ENCODE data around the gene CLCN7.

The CLCN7 gene

DNA sequence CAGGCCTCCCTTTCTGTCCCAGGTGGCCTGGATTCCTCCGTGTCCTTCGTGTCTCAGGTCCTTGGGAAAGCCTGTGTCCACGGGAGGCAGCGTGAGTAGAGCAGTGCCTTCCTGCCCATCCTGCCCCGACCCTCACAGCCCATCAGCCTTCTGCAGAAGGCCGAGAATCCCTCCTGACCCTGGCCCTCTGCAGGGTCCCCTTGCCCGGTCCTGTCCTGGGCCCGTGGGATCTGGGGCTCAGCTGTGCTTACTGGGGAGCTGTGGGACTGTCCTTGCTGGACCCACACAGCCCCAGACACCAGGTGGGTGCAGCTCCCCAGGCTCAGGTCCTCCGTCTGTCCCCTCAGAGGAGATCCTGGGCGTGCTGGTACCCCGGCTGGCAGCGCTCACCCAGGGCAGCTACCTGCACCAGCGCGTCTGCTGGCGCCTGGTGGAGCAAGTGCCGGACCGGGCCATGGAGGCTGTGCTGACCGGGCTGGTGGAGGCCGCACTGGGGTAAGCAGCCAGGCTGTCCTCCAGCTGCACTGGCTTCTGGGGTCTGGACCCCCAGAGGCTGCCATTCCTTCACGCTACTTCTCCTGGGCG, 22.3 kb upstream of the CLCN7 start:
- DNase-seq (ENCODE audit: low spot score), result no peak
- in situ Hi-C loops (cut with MboI; ENCODE audit: low pct_unique_long_range_greater_than_20kb, low sequenced_read_pairs, unreplicated experiment), result no loop called here
- TF ChIP-seq, protein P1, sequence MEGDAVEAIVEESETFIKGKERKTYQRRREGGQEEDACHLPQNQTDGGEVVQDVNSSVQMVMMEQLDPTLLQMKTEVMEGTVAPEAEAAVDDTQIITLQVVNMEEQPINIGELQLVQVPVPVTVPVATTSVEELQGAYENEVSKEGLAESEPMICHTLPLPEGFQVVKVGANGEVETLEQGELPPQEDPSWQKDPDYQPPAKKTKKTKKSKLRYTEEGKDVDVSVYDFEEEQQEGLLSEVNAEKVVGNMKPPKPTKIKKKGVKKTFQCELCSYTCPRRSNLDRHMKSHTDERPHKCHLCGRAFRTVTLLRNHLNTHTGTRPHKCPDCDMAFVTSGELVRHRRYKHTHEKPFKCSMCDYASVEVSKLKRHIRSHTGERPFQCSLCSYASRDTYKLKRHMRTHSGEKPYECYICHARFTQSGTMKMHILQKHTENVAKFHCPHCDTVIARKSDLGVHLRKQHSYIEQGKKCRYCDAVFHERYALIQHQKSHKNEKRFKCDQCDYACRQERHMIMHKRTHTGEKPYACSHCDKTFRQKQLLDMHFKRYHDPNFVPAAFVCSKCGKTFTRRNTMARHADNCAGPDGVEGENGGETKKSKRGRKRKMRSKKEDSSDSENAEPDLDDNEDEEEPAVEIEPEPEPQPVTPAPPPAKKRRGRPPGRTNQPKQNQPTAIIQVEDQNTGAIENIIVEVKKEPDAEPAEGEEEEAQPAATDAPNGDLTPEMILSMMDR (IDR thresholded peaks at IDR 0.05; ENCODE audit: extremely low read depth, insufficient read depth, missing control alignments), result no peak

DNA sequence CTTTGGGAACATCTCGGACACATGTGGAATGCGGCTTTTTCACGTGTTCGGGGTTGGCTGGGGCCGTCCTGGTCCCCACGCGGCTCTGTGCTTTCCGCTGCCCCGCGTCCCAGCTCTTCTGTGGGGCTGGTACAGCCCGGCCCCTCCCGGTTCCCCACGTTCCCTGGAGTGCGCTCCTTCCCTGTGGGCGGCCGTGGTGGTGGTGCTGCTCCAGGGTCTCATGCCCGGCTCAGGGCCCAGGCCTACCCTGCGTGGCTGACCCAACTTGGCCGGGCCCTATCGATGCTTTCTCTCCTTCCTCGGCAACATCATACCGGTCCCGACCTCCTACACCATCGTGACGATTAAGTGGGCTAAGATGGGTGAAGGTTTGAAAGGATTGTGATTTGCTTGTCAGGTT, 21.6 kb upstream of the CLCN7 start:
- in situ Hi-C loops (cut with MboI; ENCODE audit: low pct_unique_long_range_greater_than_20kb, low sequenced_read_pairs, unreplicated experiment), result no loop called here
- TF ChIP-seq, protein P1 (IDR thresholded peaks at IDR 0.05; ENCODE audit: extremely low read depth, insufficient read depth, missing control alignments), result no peak
- no peak for DNase-seq (ENCODE audit: low spot score)

DNA sequence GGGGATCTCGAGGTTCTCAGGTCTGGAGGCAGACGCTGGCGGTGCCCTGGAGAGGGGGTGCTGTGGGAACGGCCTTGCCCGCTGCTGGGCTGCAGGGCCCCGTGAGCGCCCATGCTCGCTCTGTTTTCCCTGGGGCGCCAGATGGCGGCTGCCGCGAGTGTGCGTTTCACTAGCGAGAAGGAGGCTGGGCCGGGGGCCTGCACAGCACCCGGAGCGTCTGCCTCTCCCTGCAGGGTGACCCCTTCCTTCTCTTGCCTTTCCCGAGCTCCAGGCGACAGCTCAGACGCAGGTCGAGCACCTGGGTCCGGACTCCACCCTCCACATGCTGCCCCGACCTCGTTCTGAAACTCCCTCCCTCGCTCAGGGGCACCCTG, 21.0 kb upstream of the CLCN7 start:
- in situ Hi-C loops (cut with MboI; ENCODE audit: low pct_unique_long_range_greater_than_20kb, low sequenced_read_pairs, unreplicated experiment), result no loop called here
- TF ChIP-seq, protein P1 (IDR thresholded peaks at IDR 0.05; ENCODE audit: extremely low read depth, insufficient read depth, missing control alignments), result no peak
- no peak for DNase-seq (ENCODE audit: low spot score)

DNA sequence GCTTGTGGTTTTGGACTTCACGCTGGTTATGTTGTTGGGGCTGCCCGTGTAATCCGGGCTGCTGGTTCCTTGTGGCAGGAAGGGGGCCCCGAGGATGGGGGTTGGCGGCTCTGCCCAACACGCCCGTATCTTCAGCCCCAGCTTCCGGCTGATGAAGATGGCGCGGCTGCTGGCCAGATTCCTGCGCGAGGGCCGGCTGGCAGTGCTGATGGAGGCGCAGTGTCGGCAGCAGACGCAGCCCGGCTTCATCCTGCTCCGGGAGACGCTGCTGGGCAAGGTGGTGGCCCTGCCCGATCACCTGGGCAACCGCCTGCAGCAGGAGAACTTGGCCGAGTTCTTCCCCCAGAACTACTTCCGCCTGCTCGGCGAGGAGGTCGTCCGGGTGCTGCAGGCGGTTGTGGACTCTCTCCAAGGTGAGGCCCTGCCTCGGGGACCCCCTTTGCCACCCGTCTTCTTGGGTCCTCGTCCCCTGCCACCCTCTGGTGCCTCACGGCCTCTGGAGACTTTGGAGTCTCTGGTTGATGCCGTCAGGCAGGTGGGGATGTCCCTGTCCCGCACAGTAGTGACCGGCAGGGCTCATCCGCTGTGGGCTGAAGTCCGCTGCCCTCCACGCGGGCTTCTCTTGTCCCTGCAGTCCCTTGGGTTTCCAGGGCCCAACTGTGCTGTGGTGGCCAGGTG, 20.5 kb upstream of the CLCN7 start:
- DNase-seq (ENCODE audit: low spot score), result no peak
- in situ Hi-C loops (cut with MboI; ENCODE audit: low pct_unique_long_range_greater_than_20kb, low sequenced_read_pairs, unreplicated experiment), result no loop called here

DNA sequence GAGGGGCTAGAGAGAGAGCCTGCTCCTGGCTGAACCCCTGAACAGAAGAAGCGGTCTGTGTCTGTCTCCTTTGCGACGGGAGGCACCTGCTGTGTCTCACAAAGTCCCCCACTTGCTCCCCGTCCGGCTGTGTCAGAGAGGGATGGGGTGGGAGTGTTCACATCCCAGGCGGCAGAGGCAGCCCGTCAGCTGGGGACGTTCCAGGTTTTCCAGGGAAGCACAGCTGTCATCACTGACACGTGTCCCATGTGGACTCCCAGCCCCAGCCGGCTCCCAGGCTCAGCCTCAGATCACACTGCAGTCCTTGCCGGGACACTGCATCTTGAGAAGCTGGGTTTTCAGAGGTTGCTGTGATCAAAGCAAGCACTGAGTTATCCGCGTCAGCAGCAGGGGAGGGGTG, 19.9 kb upstream of the CLCN7 start:
- no peak for DNase-seq (ENCODE audit: low spot score)
- in situ Hi-C loops (cut with MboI; ENCODE audit: low pct_unique_long_range_greater_than_20kb, low sequenced_read_pairs, unreplicated experiment), result no loop called here
- TF ChIP-seq, protein P1 (IDR thresholded peaks at IDR 0.05; ENCODE audit: extremely low read depth, insufficient read depth, missing control alignments), result no peak

More for the DNA sequence above, 20.5 kb upstream of the CLCN7 start:
- TF ChIP-seq, protein P1 (IDR thresholded peaks at IDR 0.05; ENCODE audit: extremely low read depth, insufficient read depth, missing control alignments), result no peak

DNA sequence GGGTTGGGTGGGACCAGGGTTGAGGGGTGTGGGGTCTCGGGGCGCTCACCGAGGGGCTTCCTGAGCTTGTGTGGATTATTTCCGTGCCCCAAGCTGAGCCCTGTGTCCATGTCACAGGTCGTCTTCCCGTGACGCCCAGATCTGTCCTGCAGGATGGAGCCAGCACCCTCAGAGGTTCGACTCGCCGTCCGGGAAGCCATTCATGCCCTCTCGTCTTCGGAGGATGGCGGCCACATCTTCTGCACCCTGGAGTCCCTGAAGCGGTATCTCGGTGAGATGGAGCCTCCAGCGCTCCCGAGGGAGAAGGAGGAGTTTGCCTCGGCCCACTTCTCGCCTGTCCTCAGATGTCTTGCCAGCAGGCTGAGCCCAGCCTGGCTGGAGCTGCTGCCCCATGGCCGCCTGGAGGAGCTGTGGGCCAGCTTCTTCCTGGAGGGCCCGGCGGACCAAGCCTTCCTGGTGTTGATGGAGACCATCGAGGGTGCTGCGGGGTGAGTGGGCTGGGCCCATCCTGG, 19.4 kb upstream of the CLCN7 start:
- DNase-seq (ENCODE audit: low spot score), result no peak
- TF ChIP-seq, protein P1 (IDR thresholded peaks at IDR 0.05; ENCODE audit: extremely low read depth, insufficient read depth, missing control alignments), result peak; percentile 27
- in situ Hi-C loops (cut with MboI; ENCODE audit: low pct_unique_long_range_greater_than_20kb, low sequenced_read_pairs, unreplicated experiment), result no loop called here
